Liver (tissue), 9 donors: ENCODE results near the gene IL10RB. TPM values are rescaled to one million over a fixed set of nuclear protein-coding genes. Genes with fewer than 3 reads are reported as not detected.

Experiments
- DNase-seq: peaks from one replicate; pipeline ENCODE4 v3.0.0-alpha.2; 2017; ENCODE audit warnings: low spot score
- H3K27ac ChIP-seq, 2 donors: one replicate each; pipeline ENCODE4 v1.7.0; 2013; ENCODE audit warnings: inconsistent platforms in 2 of 2, low read length in 2 of 2, control low read depth in 1 of 2, low read depth in 1 of 2, mild to moderate bottlenecking in 1 of 2
- H3K27me3 ChIP-seq, 4 donors: one replicate each; pipeline versions ENCODE4 v1.6.1 to v1.7.0; 2013; ENCODE audit warnings: low read length in 3 of 4, inconsistent platforms in 1 of 4, mild to moderate bottlenecking in 1 of 4, moderate library complexity in 1 of 4; ENCODE audit not compliant: control insufficient read depth in 4 of 4, insufficient read depth in 4 of 4
- H3K36me3 ChIP-seq, 4 donors: one replicate each; pipeline versions ENCODE4 v1.6.1 to v1.7.0; 2013; ENCODE audit warnings: low read length in 3 of 4, mild to moderate bottlenecking in 3 of 4, low read depth in 1 of 4, moderate library complexity in 1 of 4; ENCODE audit not compliant: control insufficient read depth in 4 of 4, insufficient read depth in 3 of 4
- H3K4me1 ChIP-seq, 4 donors: one replicate each; pipeline versions ENCODE4 v1.6.1 to v1.7.0; 2013; ENCODE audit warnings: low read length in 3 of 4, mild to moderate bottlenecking in 3 of 4, moderate library complexity in 1 of 4; ENCODE audit not compliant: control insufficient read depth in 4 of 4, insufficient read depth in 4 of 4
- H3K4me3 ChIP-seq, 3 donors: one replicate each; pipeline versions ENCODE4 v1.6.1 to v1.7.0; 2013; ENCODE audit warnings: low read length in 3 of 3, control low read depth in 1 of 3, low read depth in 1 of 3, mild to moderate bottlenecking in 1 of 3
- H3K9ac ChIP-seq, 2 donors: one replicate each; pipeline ENCODE4 v1.7.0; 2013; ENCODE audit warnings: low read length in 2 of 2, mild to moderate bottlenecking in 2 of 2, moderate library complexity in 2 of 2, control low read depth in 1 of 2, low read depth in 1 of 2
- H3K9me3 ChIP-seq, 4 donors: one replicate each; pipeline versions ENCODE4 v1.6.1 to v1.7.0; 2013; ENCODE audit warnings: low read length in 3 of 4; ENCODE audit not compliant: control insufficient read depth in 4 of 4
- ATF3 ChIP-seq: IDR thresholded peaks from 2 replicates; pipeline ENCODE4 v1.6.1; 2016; ENCODE audit warnings: antibody characterized with exemption
- CTCF ChIP-seq: fragments of 150-350 bp; IDR thresholded peaks from 2 replicates; pipeline ENCODE4 v1.5.1; 2017; ENCODE audit warnings: improper control_type of control experiment, low read depth, low read length; ENCODE audit not compliant: missing input control
- EGR1 ChIP-seq, 2 donors: IDR thresholded peaks; 2 replicates each; pipeline ENCODE4 v1.6.1; 2016 to 2018; ENCODE audit warnings: antibody characterized with exemption in 2 of 2, low read depth in 2 of 2
- FOXA1 ChIP-seq: IDR thresholded peaks from 2 replicates; pipeline ENCODE4 v1.6.1; 2016; ENCODE audit warnings: antibody characterized with exemption
- GABPA ChIP-seq, 2 donors: IDR thresholded peaks in 1 of 2; conservative IDR thresholded peaks in 1 of 2; 2 replicates each; pipeline ENCODE4 v1.6.1; 2016; ENCODE audit warnings: antibody characterized with exemption in 2 of 2, mild to moderate bottlenecking in 1 of 2, moderate library complexity in 1 of 2
- HNF4A ChIP-seq, 2 donors: conservative IDR thresholded peaks; 2 replicates each; pipeline ENCODE4 v1.6.1; 2016; ENCODE audit warnings: antibody characterized with exemption in 2 of 2, mild to moderate bottlenecking in 2 of 2
- HNF4G ChIP-seq: IDR thresholded peaks from 2 replicates; pipeline ENCODE4 v1.6.1; 2016; ENCODE audit warnings: antibody characterized with exemption
- JUND ChIP-seq, 2 donors: IDR thresholded peaks; 2 replicates each; pipeline ENCODE4 v1.6.1; 2016; ENCODE audit warnings: antibody characterized with exemption in 2 of 2
- MAX ChIP-seq: IDR thresholded peaks from 2 replicates; pipeline ENCODE4 v1.6.1; 2016; ENCODE audit warnings: antibody characterized with exemption
- NR2F2 ChIP-seq: IDR thresholded peaks from 2 replicates; pipeline ENCODE4 v1.6.1; 2016; ENCODE audit warnings: antibody characterized with exemption
- RAD21 ChIP-seq, 2 donors: IDR thresholded peaks; 2 replicates each; pipeline ENCODE4 v1.6.1; 2016; ENCODE audit warnings: antibody characterized with exemption in 2 of 2, mild to moderate bottlenecking in 2 of 2
- REST ChIP-seq: IDR thresholded peaks from 2 replicates; pipeline ENCODE4 v1.6.1; 2016; ENCODE audit warnings: antibody characterized with exemption, mild to moderate bottlenecking
- RXRA ChIP-seq, 2 donors: IDR thresholded peaks; 2 replicates each; pipeline ENCODE4 v1.6.1; 2017 to 2018; ENCODE audit warnings: antibody characterized with exemption in 2 of 2, mild to moderate bottlenecking in 1 of 2
- SP1 ChIP-seq: IDR thresholded peaks from 2 replicates; pipeline ENCODE4 v1.6.1; 2018; ENCODE audit warnings: antibody characterized with exemption, mild to moderate bottlenecking
- TAF1 ChIP-seq: conservative IDR thresholded peaks from 2 replicates; pipeline ENCODE4 v1.6.1; 2016; ENCODE audit warnings: antibody characterized with exemption, mild to moderate bottlenecking
- YY1 ChIP-seq: IDR thresholded peaks from 2 replicates; pipeline ENCODE4 v1.6.1; 2016; ENCODE audit warnings: antibody characterized with exemption, mild to moderate bottlenecking
- WGBS: extraction: QIAGEN DNeasy Blood & Tissue Kit; methylation state at CpG from one replicate; pipeline ENCODE4 v1.1.7; 2013; 5-methylcytosine and 5-hydroxymethylcytosine counted together
- polyA plus RNA-seq, 2 donors: library from polyadenylated mRNA; stranded (reverse) in 1 of 2; unstranded in 1 of 2; fragments of 200-250 nt in 1 of 2; fragments of >200 nt in 1 of 2; fragmentation: Nextera tagmentation in 1 of 2; extraction: Ambion mirVana in 1 of 2; gene quantifications; one replicate each; pipeline versions ENCODE4 v1.2.1 to v1.2.3, GENCODE V29; 2013 to 2015
- total RNA-seq, 2 donors: library from RNA; depleted of rRNA; stranded (reverse); fragments of >200 nt; gene quantifications; one replicate each; pipeline ENCODE4 v1.2.3, GENCODE V29; 2014
- donor health status: healthy.
- donor health status: healthy.
- donor health status: healthy.
- donor health status: healthy.
- donor health status: healthy.

The IL10RB gene
- total and polyA plus RNA-seq, 4 donors = 16.1 to 22.1 (median 18.8) TPM

- TF ChIP-seq EGR1 (IDR thresholded peaks at IDR 0.05; ENCODE audit: low read depth in 2 of 2) (no peak), TAF1 (no peak), FOXA1 (no peak), HNF4G (no peak), YY1 (no peak), CTCF (no peak), SP1 (no peak)
These were observed 18.6 kb upstream of the IL10RB start (continued) for GRCh38 chr21:33247599-33247998.

GRCh38 chr21:33249331-33250002, 16.7 kb upstream of the IL10RB start:
- no peak overlapping the region for H3K27ac ChIP-seq
- TF ChIP-seq JUND (IDR thresholded peaks at IDR 0.05) = no peak
- no peak for TF ChIP-seq CTCF
- no peak for TF ChIP-seq GABPA (IDR thresholded peaks at IDR 0.05 in 1 of 2, conservative IDR thresholded peaks at IDR 0.05 in 1 of 2)
- no peak for TF ChIP-seq RXRA (IDR thresholded peaks at IDR 0.05)
- no peak for TF ChIP-seq EGR1 (IDR thresholded peaks at IDR 0.05; ENCODE audit: low read depth in 2 of 2)
- TF ChIP-seq NR2F2 = no peak
- no peak for TF ChIP-seq REST
- TF ChIP-seq HNF4A (conservative IDR thresholded peaks at IDR 0.05) = no peak
- no peak for TF ChIP-seq ATF3
- no peak for TF ChIP-seq HNF4G
- TF ChIP-seq FOXA1 = no peak
- TF ChIP-seq RAD21 (IDR thresholded peaks at IDR 0.05) = no peak
- no peak for TF ChIP-seq YY1
- TF ChIP-seq MAX = no peak
- no peaks in the 10 kb centered on the region for H3K27me3 ChIP-seq
- peaks cover 3 to 29% (median 19%) of the 10 kb centered on the region in 4 donors for H3K4me1 ChIP-seq
- no peak overlapping the region for H3K4me3 ChIP-seq
- no peaks in the 10 kb centered on the region for H3K9me3 ChIP-seq
- no peak overlapping the region for H3K9ac ChIP-seq
- H3K36me3 ChIP-seq = peaks cover 9 to 68% (median 55%) of the 10 kb centered on the region in 4 donors
- no peak for DNase-seq
- WGBS = 71% methylated on average over 7 of the region's 7 CpGs
